CD14-positive monocyte (primary cell): ENCODE measurements around the gene RTP5. TPM values are rescaled to one million over a fixed set of nuclear protein-coding genes. Genes with fewer than 3 reads are reported as not detected.
"Not testable (repeated sequence)": the region's sequence is repeated elsewhere in the genome, so short reads cannot be mapped to it uniquely, and the experiment has no call there.

Source experiments
- DNase-seq, 3 donors: peaks; one replicate each; pipeline ENCODE4 v3.0.0-alpha.2; 2011 to 2022
- H2AFZ ChIP-seq: 2 replicates; pipeline ENCODE4 v1.6.0; 2012; ENCODE audit warnings: mild to moderate bottlenecking, low read depth, low read length, inconsistent platforms; ENCODE audit not compliant: insufficient read depth, poor library complexity, severe bottlenecking
- H3K27ac ChIP-seq, 2 donors: 1 replicate in 1 of 2; 2 replicates in 1 of 2; pipeline ENCODE4 v1.5.1; 2012 to 2013; ENCODE audit warnings: low read length in 2 of 2, control low read depth in 1 of 2, inconsistent platforms in 1 of 2, low read depth in 1 of 2, mild to moderate bottlenecking in 1 of 2
- H3K27me3 ChIP-seq, 2 donors: one replicate each; pipeline versions ENCODE4 v1.6.0 to v1.6.1; 2011 to 2013; ENCODE audit warnings: low read length in 2 of 2; ENCODE audit not compliant: control insufficient read depth in 2 of 2, insufficient read depth in 2 of 2
- H3K36me3 ChIP-seq, 2 donors: replicated peaks in 1 of 2; 1 replicate in 1 of 2; 2 replicates in 1 of 2; pipeline versions ENCODE4 v1.5.1 to v1.6.1; 2012 to 2013; ENCODE audit warnings: low read length in 2 of 2, control low read depth in 1 of 2, inconsistent platforms in 1 of 2, mild to moderate bottlenecking in 1 of 2; ENCODE audit not compliant: insufficient read depth in 2 of 2, control insufficient read depth in 1 of 2
- H3K4me1 ChIP-seq, 2 donors: 1 replicate in 1 of 2; 2 replicates in 1 of 2; pipeline versions ENCODE4 v1.5.1 to v1.6.1; 2012 to 2013; ENCODE audit warnings: low read length in 2 of 2, control low read depth in 1 of 2, inconsistent platforms in 1 of 2, mild to moderate bottlenecking in 1 of 2, moderate library complexity in 1 of 2; ENCODE audit not compliant: insufficient read depth in 2 of 2, control insufficient read depth in 1 of 2
- H3K4me2 ChIP-seq: replicated peaks from 2 replicates; pipeline ENCODE3; 2012; ENCODE audit warnings: low read length, moderate library complexity, mild to moderate bottlenecking; ENCODE audit not compliant: poor library complexity, severe bottlenecking; ENCODE audit errors: extremely low read depth
- H3K4me3 ChIP-seq, 3 experiments: fragments of 200-600 bp in 1 of 3; sonication (generic) in 1 of 3; replicated peaks in 1 of 3; 1 replicate in 2 of 3; 2 replicates in 1 of 3; pipeline ENCODE4 v1.5.1; 2011 to 2013; ENCODE audit warnings: low read length in 3 of 3, mild to moderate bottlenecking in 3 of 3, control low read depth in 2 of 3, low read depth in 2 of 3, inconsistent platforms in 1 of 3, moderate library complexity in 1 of 3
- H3K79me2 ChIP-seq: 2 replicates; pipeline ENCODE4 v1.6.0; 2012; ENCODE audit warnings: mild to moderate bottlenecking, control low read depth, inconsistent platforms, low read length, moderate library complexity; ENCODE audit not compliant: insufficient read depth
- H3K9ac ChIP-seq: 2 replicates; pipeline ENCODE4 v1.6.0; 2017; ENCODE audit warnings: low read length, mild to moderate bottlenecking; ENCODE audit not compliant: insufficient read depth, poor library complexity, severe bottlenecking
- H3K9me3 ChIP-seq, 2 donors: replicated peaks in 1 of 2; 1 replicate in 1 of 2; 2 replicates in 1 of 2; pipeline versions ENCODE4 v1.5.1 to v1.6.1; 2012 to 2013; ENCODE audit warnings: low read length in 2 of 2, control low read depth in 1 of 2; ENCODE audit not compliant: control insufficient read depth in 1 of 2, insufficient read depth in 1 of 2
- H4K20me1 ChIP-seq: 2 replicates; pipeline ENCODE4 v1.6.0; 2012; ENCODE audit warnings: mild to moderate bottlenecking, low read length, control low read depth, moderate library complexity; ENCODE audit not compliant: insufficient read depth
- H3K27ac Mint-ChIP-seq, 7 donors: one replicate each; pipeline ENCODE4 v1.8.0; 2020; ENCODE audit warnings: mild to moderate bottlenecking in 7 of 7, mixed read lengths in 7 of 7, moderate library complexity in 6 of 7, inconsistent platforms in 2 of 7
- H3K27me3 Mint-ChIP-seq, 3 donors: one replicate each; pipeline ENCODE4 v1.8.0; 2021 to 2022; ENCODE audit warnings: low read depth in 3 of 3, mild to moderate bottlenecking in 3 of 3, mixed read lengths in 3 of 3, moderate library complexity in 3 of 3, inconsistent platforms in 1 of 3
- H3K36me3 Mint-ChIP-seq, 2 donors: one replicate each; pipeline ENCODE4 v1.8.0; 2020; ENCODE audit warnings: mixed read lengths in 2 of 2, inconsistent platforms in 1 of 2, mild to moderate bottlenecking in 1 of 2
- H3K4me1 Mint-ChIP-seq: one replicate; pipeline ENCODE4 v1.8.0; 2020; ENCODE audit warnings: mild to moderate bottlenecking, mixed read lengths
- H3K4me3 Mint-ChIP-seq, 2 donors: one replicate each; pipeline ENCODE4 v1.8.0; 2020; ENCODE audit warnings: mild to moderate bottlenecking in 2 of 2, mixed read lengths in 2 of 2, moderate library complexity in 1 of 2
- H3K9me3 Mint-ChIP-seq, 7 donors: one replicate each; pipeline ENCODE4 v1.8.0; 2020 to 2022; ENCODE audit warnings: mixed read lengths in 7 of 7, mild to moderate bottlenecking in 6 of 7, moderate library complexity in 6 of 7, inconsistent platforms in 2 of 7
- CTCF ChIP-seq: fragments of 200-600 bp; IDR thresholded peaks from one replicate; pipeline ENCODE4 v1.8.0; 2022; ENCODE audit warnings: antibody characterized with exemption, mild to moderate bottlenecking
- WGBS: methylation state at CpG from one replicate; pipeline ENCODE4 v1.1.5; 2013; ENCODE audit warnings: missing lambda C conversion rate; ENCODE audit not compliant: insufficient coverage; 5-methylcytosine and 5-hydroxymethylcytosine counted together
- intact Hi-C, 2 donors: fragments of 100-400 bp; cut with micrococcal nuclease; formaldehyde crosslinking; loops; one replicate each; pipeline versions ENCODE4 v1.15.0 to v1.15.1; 2023
- polyA plus RNA-seq, 3 donors: library from polyadenylated mRNA; depleted of rRNA in 1 of 3; unstranded in 2 of 3; stranded (reverse) in 1 of 3; fragments of 300-500 nt in 2 of 3; fragments of >200 nt in 1 of 3; fragmentation: Illumina TruSeq in 2 of 3; gene quantifications; 1 replicate in 2 of 3; 2 replicates in 1 of 3; pipeline ENCODE4 v1.2.3, GENCODE V29; 2012 to 2021

RTP5 gene
- polyA plus RNA-seq, 3 donors, result 0.03 TPM; not detected in 2

GRCh38 chr2:241914542-241914941, 45.0 kb downstream of the RTP5 start:
- H3K4me3 Mint-ChIP-seq, result no peak overlapping the region
- no peaks in the 10 kb centered on the region for H3K79me2 ChIP-seq
- peaks cover 1 to 2% (median 2%) of the 10 kb centered on the region in 3 donors for H3K27me3 Mint-ChIP-seq
- H3K36me3 Mint-ChIP-seq, result peaks cover 2 to 8% of the 10 kb centered on the region in 2 donors
- H3K9ac ChIP-seq, result no peak overlapping the region
- no peak overlapping the region for H3K27ac ChIP-seq
- H3K27ac Mint-ChIP-seq, result no peak overlapping the region
- H3K36me3 ChIP-seq, result no peaks in the 10 kb centered on the region
- peaks cover 7 to 37% of the 10 kb centered on the region in 2 donors for H3K9me3 ChIP-seq
- no peaks in the 10 kb centered on the region for H3K27me3 ChIP-seq
- intact Hi-C loops, result no loop called here
- no peak overlapping the region for H2AFZ ChIP-seq
- no peak overlapping the region for H3K4me2 ChIP-seq
- 91% methylated on average over 13 of the region's 13 CpGs for WGBS
- no peak overlapping the region for H3K4me3 ChIP-seq
- H3K4me1 Mint-ChIP-seq, result no peaks in the 10 kb centered on the region
- peaks cover 14 to 34% (median 22%) of the 10 kb centered on the region in 7 donors for H3K9me3 Mint-ChIP-seq
- no peaks in the 10 kb centered on the region for H3K4me1 ChIP-seq
- no peaks in the 10 kb centered on the region for H4K20me1 ChIP-seq
- no peak for TF ChIP-seq CTCF
- DNase-seq, result no peak

GRCh38 chr2:241921631-241922030, 52.1 kb downstream of the RTP5 start:
- H3K4me2 ChIP-seq, H3K27me3 Mint-ChIP-seq, H3K79me2 ChIP-seq, H3K4me3 ChIP-seq, H3K4me1 ChIP-seq, H3K36me3 Mint-ChIP-seq, H3K27ac ChIP-seq, H4K20me1 ChIP-seq, H3K36me3 ChIP-seq, intact Hi-C loops, H3K9ac ChIP-seq, H3K4me3 Mint-ChIP-seq, DNase-seq, H3K27me3 ChIP-seq, H3K9me3 Mint-ChIP-seq, H3K27ac Mint-ChIP-seq, H3K4me1 Mint-ChIP-seq, H2AFZ ChIP-seq, H3K9me3 ChIP-seq: not testable (repeated sequence)
- 96% methylated on average over 5 of the region's 9 CpGs for WGBS
